CD14-positive monocyte (primary cell): ENCODE results near the gene GSTM2. TPM values are rescaled to one million over a fixed set of nuclear protein-coding genes. Genes with fewer than 3 reads are reported as not detected.

Experiments
- DNase-seq, 3 donors: peaks; one replicate each; pipeline ENCODE4 v3.0.0-alpha.2; 2011 to 2022
- H2AFZ ChIP-seq: 2 replicates; pipeline ENCODE4 v1.6.0; 2012; ENCODE audit warnings: mild to moderate bottlenecking, low read depth, low read length, inconsistent platforms; ENCODE audit not compliant: insufficient read depth, poor library complexity, severe bottlenecking
- H3K27ac ChIP-seq, 2 donors: 1 replicate in 1 of 2; 2 replicates in 1 of 2; pipeline ENCODE4 v1.5.1; 2012 to 2013; ENCODE audit warnings: low read length in 2 of 2, control low read depth in 1 of 2, inconsistent platforms in 1 of 2, low read depth in 1 of 2, mild to moderate bottlenecking in 1 of 2
- H3K27me3 ChIP-seq, 2 donors: one replicate each; pipeline versions ENCODE4 v1.6.0 to v1.6.1; 2011 to 2013; ENCODE audit warnings: low read length in 2 of 2; ENCODE audit not compliant: control insufficient read depth in 2 of 2, insufficient read depth in 2 of 2
- H3K36me3 ChIP-seq, 2 donors: replicated peaks in 1 of 2; 1 replicate in 1 of 2; 2 replicates in 1 of 2; pipeline versions ENCODE4 v1.5.1 to v1.6.1; 2012 to 2013; ENCODE audit warnings: low read length in 2 of 2, control low read depth in 1 of 2, inconsistent platforms in 1 of 2, mild to moderate bottlenecking in 1 of 2; ENCODE audit not compliant: insufficient read depth in 2 of 2, control insufficient read depth in 1 of 2
- H3K4me1 ChIP-seq, 2 donors: 1 replicate in 1 of 2; 2 replicates in 1 of 2; pipeline versions ENCODE4 v1.5.1 to v1.6.1; 2012 to 2013; ENCODE audit warnings: low read length in 2 of 2, control low read depth in 1 of 2, inconsistent platforms in 1 of 2, mild to moderate bottlenecking in 1 of 2, moderate library complexity in 1 of 2; ENCODE audit not compliant: insufficient read depth in 2 of 2, control insufficient read depth in 1 of 2
- H3K4me2 ChIP-seq: replicated peaks from 2 replicates; pipeline ENCODE3; 2012; ENCODE audit warnings: low read length, moderate library complexity, mild to moderate bottlenecking; ENCODE audit not compliant: poor library complexity, severe bottlenecking; ENCODE audit errors: extremely low read depth
- H3K4me3 ChIP-seq, 3 experiments: fragments of 200-600 bp in 1 of 3; sonication (generic) in 1 of 3; replicated peaks in 1 of 3; 1 replicate in 2 of 3; 2 replicates in 1 of 3; pipeline ENCODE4 v1.5.1; 2011 to 2013; ENCODE audit warnings: low read length in 3 of 3, mild to moderate bottlenecking in 3 of 3, control low read depth in 2 of 3, low read depth in 2 of 3, inconsistent platforms in 1 of 3, moderate library complexity in 1 of 3
- H3K79me2 ChIP-seq: 2 replicates; pipeline ENCODE4 v1.6.0; 2012; ENCODE audit warnings: mild to moderate bottlenecking, control low read depth, inconsistent platforms, low read length, moderate library complexity; ENCODE audit not compliant: insufficient read depth
- H3K9ac ChIP-seq: 2 replicates; pipeline ENCODE4 v1.6.0; 2017; ENCODE audit warnings: low read length, mild to moderate bottlenecking; ENCODE audit not compliant: insufficient read depth, poor library complexity, severe bottlenecking
- H3K9me3 ChIP-seq, 2 donors: replicated peaks in 1 of 2; 1 replicate in 1 of 2; 2 replicates in 1 of 2; pipeline versions ENCODE4 v1.5.1 to v1.6.1; 2012 to 2013; ENCODE audit warnings: low read length in 2 of 2, control low read depth in 1 of 2; ENCODE audit not compliant: control insufficient read depth in 1 of 2, insufficient read depth in 1 of 2
- H4K20me1 ChIP-seq: 2 replicates; pipeline ENCODE4 v1.6.0; 2012; ENCODE audit warnings: mild to moderate bottlenecking, low read length, control low read depth, moderate library complexity; ENCODE audit not compliant: insufficient read depth
- H3K27ac Mint-ChIP-seq, 7 donors: one replicate each; pipeline ENCODE4 v1.8.0; 2020; ENCODE audit warnings: mild to moderate bottlenecking in 7 of 7, mixed read lengths in 7 of 7, moderate library complexity in 6 of 7, inconsistent platforms in 2 of 7
- H3K27me3 Mint-ChIP-seq, 3 donors: one replicate each; pipeline ENCODE4 v1.8.0; 2021 to 2022; ENCODE audit warnings: low read depth in 3 of 3, mild to moderate bottlenecking in 3 of 3, mixed read lengths in 3 of 3, moderate library complexity in 3 of 3, inconsistent platforms in 1 of 3
- H3K36me3 Mint-ChIP-seq, 2 donors: one replicate each; pipeline ENCODE4 v1.8.0; 2020; ENCODE audit warnings: mixed read lengths in 2 of 2, inconsistent platforms in 1 of 2, mild to moderate bottlenecking in 1 of 2
- H3K4me1 Mint-ChIP-seq: one replicate; pipeline ENCODE4 v1.8.0; 2020; ENCODE audit warnings: mild to moderate bottlenecking, mixed read lengths
- H3K4me3 Mint-ChIP-seq, 2 donors: one replicate each; pipeline ENCODE4 v1.8.0; 2020; ENCODE audit warnings: mild to moderate bottlenecking in 2 of 2, mixed read lengths in 2 of 2, moderate library complexity in 1 of 2
- H3K9me3 Mint-ChIP-seq, 7 donors: one replicate each; pipeline ENCODE4 v1.8.0; 2020 to 2022; ENCODE audit warnings: mixed read lengths in 7 of 7, mild to moderate bottlenecking in 6 of 7, moderate library complexity in 6 of 7, inconsistent platforms in 2 of 7
- WGBS: methylation state at CpG from one replicate; pipeline ENCODE4 v1.1.5; 2013; ENCODE audit warnings: missing lambda C conversion rate; ENCODE audit not compliant: insufficient coverage; 5-methylcytosine and 5-hydroxymethylcytosine counted together
- intact Hi-C, 2 donors: fragments of 100-400 bp; cut with micrococcal nuclease; formaldehyde crosslinking; loops; one replicate each; pipeline versions ENCODE4 v1.15.0 to v1.15.1; 2023
- polyA plus RNA-seq, 3 donors: library from polyadenylated mRNA; depleted of rRNA in 1 of 3; unstranded in 2 of 3; stranded (reverse) in 1 of 3; fragments of 300-500 nt in 2 of 3; fragments of >200 nt in 1 of 3; fragmentation: Illumina TruSeq in 2 of 3; gene quantifications; 1 replicate in 2 of 3; 2 replicates in 1 of 3; pipeline ENCODE4 v1.2.3, GENCODE V29; 2012 to 2021
- TF ChIP-seq, protein P1 (sequence below): fragments of 200-600 bp; IDR thresholded peaks from one replicate; pipeline ENCODE4 v1.8.0; 2022; ENCODE audit warnings: antibody characterized with exemption, mild to moderate bottlenecking

The GSTM2 gene
- polyA plus RNA-seq, 3 donors: 1.5 to 12.0 (median 6.3) TPM

DNA sequence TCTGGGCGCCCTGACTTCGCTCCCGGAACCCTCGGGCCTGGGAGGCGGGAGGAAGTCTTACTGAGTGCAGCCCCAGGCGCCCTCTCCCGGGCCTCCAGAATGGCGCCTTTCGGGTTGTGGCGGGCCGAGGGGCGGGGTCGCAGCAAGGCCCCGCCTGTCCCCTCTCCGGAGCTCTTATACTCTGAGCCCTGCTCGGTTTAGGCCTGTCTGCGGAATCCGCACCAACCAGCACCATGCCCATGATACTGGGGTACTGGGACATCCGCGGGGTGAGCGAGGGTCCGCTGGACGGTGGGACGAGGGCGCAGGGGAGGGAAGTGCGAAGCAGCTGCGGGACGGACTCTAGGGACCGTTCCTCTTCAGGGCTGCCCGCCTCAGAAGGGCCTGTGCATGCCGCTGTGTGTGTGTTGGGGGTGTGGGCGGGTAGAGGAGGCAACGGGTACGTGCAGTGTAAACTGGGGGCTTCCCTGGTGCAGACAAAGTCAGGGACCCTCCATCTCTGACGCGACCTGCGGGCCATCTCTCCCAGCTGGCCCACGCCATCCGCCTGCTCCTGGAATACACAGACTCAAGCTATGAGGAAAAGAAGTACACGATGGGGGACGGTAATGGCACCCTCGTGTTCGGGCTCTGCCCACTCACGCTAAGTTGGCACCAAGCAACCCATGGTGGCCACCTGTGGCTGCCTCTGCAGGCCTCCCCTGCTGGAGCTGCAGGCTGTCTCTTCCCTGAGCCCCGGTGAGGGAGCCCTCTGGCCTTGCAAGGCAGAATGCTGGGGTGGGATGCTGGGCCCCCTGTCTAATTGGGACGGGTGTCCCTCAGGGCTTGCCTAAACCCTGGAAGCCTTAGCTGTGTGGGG, 20.0 kb downstream of the GSTM2 start, which contains the start of gene GSTM1:
TSS of gene GSTM1 (plus strand) at position 177 of the 859 bp plus-strand sequence. CDS start at position 234, 57 bp downstream.
- Mint-ChIP-seq H3K4me3 (peak within 1 kb of the TSS in 1 of 2 donors; percentile 96), H3K9me3 (peaks cover 0 to 11% (median 7%) of the 10 kb centered on the region in 7 donors), H3K27me3 (no peaks in the 10 kb centered on the region), H3K4me1 (no peaks in the 10 kb centered on the region), H3K36me3 (peaks cover 0 to 8% of the 10 kb centered on the region in 2 donors), H3K27ac (peak within 1 kb of the TSS in 5 of 7 donors; percentile 45 to 85 (median 81))
- no peaks in the 10 kb centered on the region for H3K79me2 ChIP-seq
- no peaks in the 10 kb centered on the region for H3K36me3 ChIP-seq
- no CpG with 5 or more reads among the region's 46 CpGs for WGBS
- no peak within 1 kb of the TSS for H2AFZ ChIP-seq
- H3K9ac ChIP-seq: no peak within 1 kb of the TSS
- peak in 2 of 3 donors; percentile 57 to 58 for DNase-seq
- TF ChIP-seq, protein P1, sequence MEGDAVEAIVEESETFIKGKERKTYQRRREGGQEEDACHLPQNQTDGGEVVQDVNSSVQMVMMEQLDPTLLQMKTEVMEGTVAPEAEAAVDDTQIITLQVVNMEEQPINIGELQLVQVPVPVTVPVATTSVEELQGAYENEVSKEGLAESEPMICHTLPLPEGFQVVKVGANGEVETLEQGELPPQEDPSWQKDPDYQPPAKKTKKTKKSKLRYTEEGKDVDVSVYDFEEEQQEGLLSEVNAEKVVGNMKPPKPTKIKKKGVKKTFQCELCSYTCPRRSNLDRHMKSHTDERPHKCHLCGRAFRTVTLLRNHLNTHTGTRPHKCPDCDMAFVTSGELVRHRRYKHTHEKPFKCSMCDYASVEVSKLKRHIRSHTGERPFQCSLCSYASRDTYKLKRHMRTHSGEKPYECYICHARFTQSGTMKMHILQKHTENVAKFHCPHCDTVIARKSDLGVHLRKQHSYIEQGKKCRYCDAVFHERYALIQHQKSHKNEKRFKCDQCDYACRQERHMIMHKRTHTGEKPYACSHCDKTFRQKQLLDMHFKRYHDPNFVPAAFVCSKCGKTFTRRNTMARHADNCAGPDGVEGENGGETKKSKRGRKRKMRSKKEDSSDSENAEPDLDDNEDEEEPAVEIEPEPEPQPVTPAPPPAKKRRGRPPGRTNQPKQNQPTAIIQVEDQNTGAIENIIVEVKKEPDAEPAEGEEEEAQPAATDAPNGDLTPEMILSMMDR: no peak
- peaks cover 0 to 10% of the 10 kb centered on the region in 2 donors for H3K4me1 ChIP-seq
- intact Hi-C loops: no loop called here
- H3K4me3 ChIP-seq: no peak within 1 kb of the TSS
- no peak within 1 kb of the TSS for H3K4me2 ChIP-seq
- H4K20me1 ChIP-seq: no peaks in the 10 kb centered on the region
- H3K9me3 ChIP-seq: no peaks in the 10 kb centered on the region
- H3K27me3 ChIP-seq: no peaks in the 10 kb centered on the region
- H3K27ac ChIP-seq: peak within 1 kb of the TSS in 1 of 2 donors; percentile 38

GRCh38 chr1:109689844-109690405, 22.1 kb downstream of the GSTM2 start:
- no peaks in the 10 kb centered on the region for H3K36me3 ChIP-seq
- H3K9ac ChIP-seq: no peak overlapping the region
- no peaks in the 10 kb centered on the region for H3K4me1 Mint-ChIP-seq
- no peak overlapping the region for H3K27ac ChIP-seq
- peaks cover 0 to 10% of the 10 kb centered on the region in 2 donors for H3K4me1 ChIP-seq
- WGBS: no CpG with 5 or more reads among the region's 6 CpGs
- H3K79me2 ChIP-seq: no peaks in the 10 kb centered on the region
- no peak overlapping the region for H3K4me3 ChIP-seq
- no peaks in the 10 kb centered on the region for H3K27me3 Mint-ChIP-seq
- H3K4me3 Mint-ChIP-seq: no peak overlapping the region
- no peaks in the 10 kb centered on the region for H3K9me3 ChIP-seq
- H3K27ac Mint-ChIP-seq: no peak overlapping the region
- H4K20me1 ChIP-seq: no peaks in the 10 kb centered on the region
- no peak overlapping the region for H3K4me2 ChIP-seq
- peaks cover 0 to 5% (median under 1%) of the 10 kb centered on the region in 7 donors for H3K9me3 Mint-ChIP-seq
- H2AFZ ChIP-seq: no peak overlapping the region
- intact Hi-C loops: no loop called here
- H3K27me3 ChIP-seq: no peaks in the 10 kb centered on the region
- no peak for DNase-seq
- TF ChIP-seq, protein P1: no peak
- H3K36me3 Mint-ChIP-seq: peaks cover 0 to 9% of the 10 kb centered on the region in 2 donors
